Activated CD8-positive, alpha-beta T cell treated with anti-CD3 and anti-CD28 coated beads for 36 hours (primary cell): Measurements from ENCODE around the gene DOK4. TPM values are rescaled to one million over a fixed set of nuclear protein-coding genes. Genes with fewer than 3 reads are reported as not detected.

Experiments
- ATAC-seq: fragments of 200-7000 bp; cut with Tn5 transposase; one replicate; pipeline ENCODE4 v1.10.0; 2021; ENCODE audit warnings: mild to moderate bottlenecking, moderate library complexity
- CTCF ChIA-PET: fragments of 350-600 bp; sonication (Branson Sonifier 250); formaldehyde crosslinking; loops from one replicate; lab custom pipeline; 2021; ENCODE audit warnings: antibody characterized with exemption; lab: Charles Lee
- POLR2A ChIA-PET: fragments of 350-600 bp; sonication (Branson Sonifier 250); formaldehyde crosslinking; loops from one replicate; lab custom pipeline; 2021; ENCODE audit warnings: antibody characterized with exemption; lab: Charles Lee
- DNase-seq: peaks from one replicate; pipeline ENCODE4 v3.0.0-alpha.2; 2020
- H3K27ac Mint-ChIP-seq: one replicate; pipeline ENCODE4 v1.8.0; 2021; ENCODE audit warnings: mild to moderate bottlenecking, mixed read lengths
- H3K27me3 Mint-ChIP-seq: one replicate; pipeline ENCODE4 v1.8.0; 2021; ENCODE audit warnings: mixed read lengths
- H3K36me3 Mint-ChIP-seq: one replicate; pipeline ENCODE4 v1.8.0; 2021; ENCODE audit warnings: low read depth, mixed read lengths
- H3K4me1 Mint-ChIP-seq: one replicate; pipeline ENCODE4 v1.8.0; 2021; ENCODE audit warnings: low read depth, mixed read lengths
- H3K4me3 Mint-ChIP-seq: one replicate; pipeline ENCODE4 v1.8.0; 2021; ENCODE audit warnings: mild to moderate bottlenecking, moderate library complexity, mixed read lengths
- H3K9me3 Mint-ChIP-seq: one replicate; pipeline ENCODE4 v1.8.0; 2021; ENCODE audit warnings: mixed read lengths
- intact Hi-C: fragments of 100-400 bp; cut with micrococcal nuclease; formaldehyde crosslinking; loops from one replicate; pipeline ENCODE4 v1.10.0; 2022
- total RNA-seq, 2 experiments: library from RNA; stranded (reverse); gene quantifications; one replicate each; pipeline ENCODE4 v1.2.3, GENCODE V29; 2021
- TF ChIP-seq, protein P1 (sequence below): fragments of 200-600 bp; IDR thresholded peaks from one replicate; pipeline ENCODE4 v1.8.0; 2022; ENCODE audit warnings: antibody characterized with exemption, mild to moderate bottlenecking

DOK4 gene
- total RNA-seq, 2 experiments from 2014 or later, result 4.6 to 5.1 TPM

DNA sequence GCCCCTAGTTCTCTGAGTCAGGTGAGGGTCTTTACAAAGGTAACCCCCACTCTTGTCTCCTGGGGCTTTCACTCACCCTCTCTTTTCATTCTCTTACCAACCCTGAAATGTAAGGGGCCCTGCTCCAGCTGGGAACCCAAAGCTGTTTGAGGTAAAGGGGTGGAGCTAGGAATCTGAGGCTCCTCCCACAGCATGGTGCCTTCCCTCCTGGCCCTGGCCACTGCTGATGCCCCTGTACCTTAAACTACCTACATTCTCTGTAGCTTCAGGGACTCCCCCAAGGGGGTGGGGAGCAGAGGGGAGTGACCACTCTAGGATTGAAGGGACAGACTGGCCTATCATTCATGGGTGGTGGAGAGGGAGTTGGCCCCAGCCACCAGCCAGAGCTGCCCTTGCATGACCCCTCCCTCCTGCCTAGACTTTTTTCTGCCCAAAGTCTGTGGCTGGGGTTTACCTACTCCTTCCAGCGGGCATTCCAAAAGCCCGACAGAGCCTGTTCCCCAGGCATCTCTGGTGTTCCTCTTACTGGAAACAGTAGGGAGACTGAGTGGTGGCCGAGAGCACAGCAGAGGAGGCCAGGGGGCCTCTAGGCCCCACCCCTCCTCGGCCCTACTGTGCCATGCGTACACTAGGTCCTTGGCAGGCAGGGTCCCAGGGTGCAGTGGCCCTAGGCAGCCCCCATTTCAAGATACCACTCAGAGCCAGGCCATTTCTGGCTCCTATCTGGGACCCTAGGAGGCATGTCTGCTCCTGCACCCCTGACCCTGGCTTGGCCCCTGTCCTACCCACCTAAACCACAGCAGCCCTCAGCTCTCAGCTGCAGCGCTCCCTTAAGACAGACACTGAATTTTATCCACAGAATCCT is 9.5 kb downstream of the DOK4 start:
- DNase-seq, result peak; percentile 36
- peaks cover 15% of the 10 kb centered on the region for H3K4me1 Mint-ChIP-seq
- H3K9me3 Mint-ChIP-seq, result no peaks in the 10 kb centered on the region
- no peaks in the 10 kb centered on the region for H3K27me3 Mint-ChIP-seq
- intact Hi-C loops, result loop anchor here (2.0 kb wide), 1 partner anchor 42 kb away; no protein-coding TSS in a partner anchor
- H3K4me3 Mint-ChIP-seq, result no peak overlapping the region
- H3K27ac Mint-ChIP-seq, result peak overlapping the region; percentile 20
- no peaks in the 10 kb centered on the region for H3K36me3 Mint-ChIP-seq
- TF ChIP-seq, protein P1, sequence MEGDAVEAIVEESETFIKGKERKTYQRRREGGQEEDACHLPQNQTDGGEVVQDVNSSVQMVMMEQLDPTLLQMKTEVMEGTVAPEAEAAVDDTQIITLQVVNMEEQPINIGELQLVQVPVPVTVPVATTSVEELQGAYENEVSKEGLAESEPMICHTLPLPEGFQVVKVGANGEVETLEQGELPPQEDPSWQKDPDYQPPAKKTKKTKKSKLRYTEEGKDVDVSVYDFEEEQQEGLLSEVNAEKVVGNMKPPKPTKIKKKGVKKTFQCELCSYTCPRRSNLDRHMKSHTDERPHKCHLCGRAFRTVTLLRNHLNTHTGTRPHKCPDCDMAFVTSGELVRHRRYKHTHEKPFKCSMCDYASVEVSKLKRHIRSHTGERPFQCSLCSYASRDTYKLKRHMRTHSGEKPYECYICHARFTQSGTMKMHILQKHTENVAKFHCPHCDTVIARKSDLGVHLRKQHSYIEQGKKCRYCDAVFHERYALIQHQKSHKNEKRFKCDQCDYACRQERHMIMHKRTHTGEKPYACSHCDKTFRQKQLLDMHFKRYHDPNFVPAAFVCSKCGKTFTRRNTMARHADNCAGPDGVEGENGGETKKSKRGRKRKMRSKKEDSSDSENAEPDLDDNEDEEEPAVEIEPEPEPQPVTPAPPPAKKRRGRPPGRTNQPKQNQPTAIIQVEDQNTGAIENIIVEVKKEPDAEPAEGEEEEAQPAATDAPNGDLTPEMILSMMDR, result no peak
- CTCF ChIA-PET, result interaction anchor here (0.7 to 8.2 kb wide), 3 partner anchors 9 to 42 kb away, joined by 3 to 71 read pairs (median 4); partner anchors contain the start of gene DOK4
- ATAC-seq, result no peak
- POLR2A ChIA-PET, result interaction anchor here (1.0 to 6.9 kb wide), 4 partner anchors 8 to 14 kb away, joined by 3 to 29 read pairs (median 5); partner anchors contain the start of gene POLR2C

DNA sequence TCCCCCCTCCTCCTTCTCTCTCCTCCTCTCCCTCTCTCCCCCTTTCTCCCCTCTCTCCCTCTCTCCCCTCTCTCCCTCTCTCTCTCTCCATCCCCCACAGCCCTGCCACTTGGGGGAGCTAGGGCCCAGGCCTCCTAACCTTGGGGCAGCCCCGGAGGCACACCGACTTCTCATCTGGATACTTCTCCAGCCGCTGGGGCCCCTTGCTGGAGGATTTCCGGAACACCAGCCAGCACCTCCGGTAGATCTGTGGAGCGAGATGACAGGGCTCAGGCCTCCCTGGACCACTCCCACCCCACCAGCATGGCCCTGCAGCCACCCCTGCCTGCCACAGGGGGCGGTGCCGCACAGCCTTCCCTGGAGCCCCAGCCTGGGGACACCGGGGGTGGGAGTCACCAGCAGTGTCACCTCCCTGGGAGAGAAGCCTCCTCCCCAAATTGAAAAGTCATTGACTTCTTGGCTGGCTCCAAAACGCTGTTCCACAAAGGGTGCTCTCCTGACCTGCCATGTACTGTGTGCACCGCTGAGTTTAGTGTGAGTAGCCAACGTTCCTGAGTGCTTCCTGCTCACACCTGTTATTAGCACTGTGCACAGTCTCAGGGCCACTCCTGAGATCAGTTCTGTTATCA is 10.5 kb downstream of the DOK4 start:
- peak overlapping the region; percentile 22 for H3K4me3 Mint-ChIP-seq
- ATAC-seq, result peak; percentile 98
- peak overlapping the region; percentile 48 for H3K27ac Mint-ChIP-seq
- ChIA-PET POLR2A (interaction anchor here (0.8 to 6.9 kb wide), 4 partner anchors 9 to 25 kb away, joined by 3 to 29 read pairs (median 4); partner anchors contain the start of gene POLR2C), CTCF (interaction anchor here (0.7 to 8.2 kb wide), 17 partner anchors 9 to 101 kb away, joined by 3 to 71 read pairs (median 4); partner anchors contain the start of gene DOK4)
- H3K4me1 Mint-ChIP-seq, result peaks cover 15% of the 10 kb centered on the region
- no peaks in the 10 kb centered on the region for H3K36me3 Mint-ChIP-seq
- no peaks in the 10 kb centered on the region for H3K27me3 Mint-ChIP-seq
- intact Hi-C loops, result loop anchor here (2.0 kb wide), 1 partner anchor 43 kb away; no protein-coding TSS in a partner anchor
- DNase-seq, result peak; percentile 93
- TF ChIP-seq, protein P1, result peak; percentile 97
- no peaks in the 10 kb centered on the region for H3K9me3 Mint-ChIP-seq

DNA sequence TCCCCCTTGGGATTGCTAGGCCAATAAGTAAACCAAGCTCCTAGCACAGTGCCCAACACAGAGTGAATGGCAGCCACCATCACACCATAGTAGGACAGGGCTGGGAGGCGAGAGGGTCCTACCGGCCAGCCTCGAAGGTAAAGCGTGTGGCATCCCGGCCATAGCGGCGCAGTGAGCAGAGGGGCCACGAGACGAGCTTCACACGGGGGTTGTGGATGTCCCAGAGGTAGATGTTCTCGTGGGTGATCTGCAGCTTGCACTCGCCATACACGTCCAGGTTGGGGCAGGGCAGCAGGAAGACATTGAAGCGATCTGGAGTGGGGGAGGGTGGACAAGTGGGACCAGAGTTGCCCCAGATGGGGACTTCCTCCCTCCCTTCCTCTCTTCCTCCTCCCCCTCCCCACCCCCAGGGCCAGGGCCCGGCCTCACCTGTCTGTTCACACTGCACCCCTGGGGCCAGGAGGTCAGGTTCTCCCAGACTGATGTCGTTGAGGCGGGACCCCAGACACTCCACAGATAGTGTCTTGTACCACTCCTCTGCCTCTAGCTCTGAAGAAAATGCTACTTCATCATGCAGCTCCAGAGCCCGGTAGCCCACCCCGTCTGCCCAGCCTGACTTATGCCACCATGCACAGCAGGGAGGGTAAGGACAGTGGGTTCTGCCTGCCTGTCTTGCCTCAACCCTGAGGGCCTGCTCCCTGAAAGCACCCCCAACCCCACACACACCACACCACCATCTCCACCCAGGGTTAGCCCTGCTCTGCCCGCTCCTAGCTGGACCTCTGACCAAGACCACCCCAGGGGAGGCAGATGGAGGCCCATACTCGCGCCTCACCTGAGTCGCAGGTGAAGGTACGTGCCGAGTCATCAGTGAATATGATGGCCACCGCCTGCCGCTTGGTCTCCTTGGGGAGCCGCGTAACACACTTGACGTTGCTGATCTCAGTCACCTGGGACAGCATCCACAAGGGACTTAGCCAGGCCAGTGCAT is 11.3 kb downstream of the DOK4 start:
- intact Hi-C loops, result no loop called here
- Mint-ChIP-seq H3K27me3 (no peaks in the 10 kb centered on the region), H3K27ac (peak overlapping the region; percentile 66), H3K4me1 (peaks cover 15% of the 10 kb centered on the region), H3K4me3 (no peak overlapping the region), H3K36me3 (peaks cover 3% of the 10 kb centered on the region), H3K9me3 (no peaks in the 10 kb centered on the region)
- POLR2A ChIA-PET, result interaction anchor here (0.6 to 6.9 kb wide), 8 partner anchors 10 to 63 kb away, joined by 3 to 29 read pairs (median 4); partner anchors contain the start of genes DOK4 and POLR2C
- TF ChIP-seq, protein P1, result no peak
- CTCF ChIA-PET, result interaction anchor here (0.7 to 8.2 kb wide), 20 partner anchors 8 to 101 kb away, joined by 3 to 71 read pairs (median 4); partner anchors contain the start of genes DOK4 and POLR2C
- ATAC-seq, result no peak
- DNase-seq, result no peak

DNA sequence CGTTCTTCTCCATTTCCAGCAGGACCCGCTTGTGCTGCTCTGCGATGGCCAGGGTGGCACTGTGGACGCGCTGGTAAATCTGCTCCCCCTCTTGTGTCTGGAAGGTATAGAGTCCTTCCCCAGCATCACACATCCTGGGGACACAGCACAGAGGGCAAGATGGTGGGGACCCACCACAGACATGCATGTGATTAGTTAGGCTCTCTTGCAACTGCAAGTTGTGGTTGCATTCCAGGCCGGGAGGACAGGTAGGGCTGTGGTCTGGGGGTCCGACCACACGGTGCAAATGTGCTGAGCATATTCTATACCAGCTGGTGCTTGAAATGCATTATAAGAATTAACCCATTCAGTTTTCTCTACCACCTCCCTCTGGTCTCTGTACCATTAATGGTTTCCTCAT is 12.4 kb downstream of the DOK4 start:
- ChIA-PET POLR2A (interaction anchor here (1.0 to 6.9 kb wide), 4 partner anchors 9 to 39 kb away, joined by 3 to 29 read pairs (median 17); partner anchors contain the start of genes DOK4 and POLR2C), CTCF (interaction anchor here (1.0 to 8.2 kb wide), 7 partner anchors 11 to 102 kb away, joined by 3 to 71 read pairs (median 7); partner anchors contain the start of genes DOK4 and POLR2C)
- ATAC-seq, result no peak
- no peak overlapping the region for H3K4me3 Mint-ChIP-seq
- no peak overlapping the region for H3K27ac Mint-ChIP-seq
- H3K27me3 Mint-ChIP-seq, result no peaks in the 10 kb centered on the region
- H3K9me3 Mint-ChIP-seq, result no peaks in the 10 kb centered on the region
- peaks cover 15% of the 10 kb centered on the region for H3K4me1 Mint-ChIP-seq
- TF ChIP-seq, protein P1, result no peak
- intact Hi-C loops, result no loop called here
- no peak for DNase-seq
- H3K36me3 Mint-ChIP-seq, result peaks cover 8% of the 10 kb centered on the region
